Loucy (cell line): ENCODE results near the gene CHCT1.

ENCODE experiments used
- H2AFZ ChIP-seq: fragments of 200-600 bp; sonication (generic); 2 replicates; pipeline ENCODE4 v1.6.0; 2016; ENCODE audit warnings: antibody characterized with exemption, mild to moderate bottlenecking, low read length, moderate library complexity
- H3F3A ChIP-seq: fragments of 200-600 bp; 2 replicates; pipeline ENCODE4 v1.6.0; 2016; ENCODE audit warnings: antibody characterized with exemption, low read depth, mild to moderate bottlenecking
- H3K27me3 ChIP-seq: fragments of 200-600 bp; sonication (generic); 2 replicates; pipeline ENCODE4 v1.6.1; 2014; ENCODE audit warnings: low read length, mild to moderate bottlenecking; ENCODE audit not compliant: insufficient read depth, poor library complexity, severe bottlenecking
- H3K36me3 ChIP-seq: fragments of 200-600 bp; sonication (generic); 2 replicates; pipeline ENCODE4 v1.6.1; 2016; ENCODE audit warnings: low read length; ENCODE audit not compliant: insufficient read depth
- H3K4me1 ChIP-seq: fragments of 200-600 bp; sonication (generic); 2 replicates; pipeline ENCODE4 v1.5.1; 2014; ENCODE audit warnings: low read length, mild to moderate bottlenecking; ENCODE audit not compliant: insufficient read depth, poor library complexity, severe bottlenecking
- H3K4me2 ChIP-seq: fragments of 200-600 bp; sonication (generic); 2 replicates; pipeline ENCODE4 v1.6.0; 2014; ENCODE audit warnings: antibody characterized with exemption, low read length, low read depth, mild to moderate bottlenecking; ENCODE audit not compliant: poor library complexity, severe bottlenecking
- H3K4me3 ChIP-seq: fragments of 200-600 bp; sonication (generic); 2 replicates; pipeline ENCODE4 v1.5.1; 2014; ENCODE audit warnings: low read length, mild to moderate bottlenecking, mixed read lengths; ENCODE audit not compliant: poor library complexity, severe bottlenecking
- H3K79me2 ChIP-seq: fragments of 200-600 bp; sonication (generic); 2 replicates; pipeline ENCODE4 v1.6.1; 2014; ENCODE audit warnings: low read length; ENCODE audit not compliant: insufficient read depth
- H3K9ac ChIP-seq: fragments of 200-600 bp; sonication (generic); 2 replicates; pipeline ENCODE4 v1.6.0; 2014; ENCODE audit warnings: mild to moderate bottlenecking, low read depth, low read length, moderate library complexity; ENCODE audit not compliant: poor library complexity, severe bottlenecking
- H3K9me2 ChIP-seq: fragments of 200-600 bp; sonication (generic); replicated peaks from 2 replicates; pipeline ENCODE4 v1.6.1; 2016; ENCODE audit warnings: low read depth, low read length, mixed read lengths
- H3K9me3 ChIP-seq: fragments of 200-600 bp; sonication (generic); 2 replicates; pipeline ENCODE4 v1.6.1; 2014; ENCODE audit warnings: mild to moderate bottlenecking, antibody characterized with exemption, low read length, low read depth; ENCODE audit not compliant: insufficient read depth
- H4K20me1 ChIP-seq: fragments of 200-600 bp; sonication (generic); 2 replicates; pipeline ENCODE4 v1.6.0; 2014; ENCODE audit warnings: antibody characterized with exemption, low read length, mild to moderate bottlenecking; ENCODE audit not compliant: insufficient read depth, poor library complexity, severe bottlenecking
- EZH2phosphoT487 ChIP-seq: fragments of 200-600 bp; IDR thresholded peaks from 2 replicates; pipeline ENCODE4 v1.6.1; 2018; ENCODE audit warnings: antibody characterized with exemption, mild to moderate bottlenecking, moderate library complexity, borderline replicate concordance
- TF ChIP-seq, protein P1 (sequence below): fragments of 200-600 bp; sonication (generic); conservative IDR thresholded peaks from 2 replicates; pipeline ENCODE4 v1.5.1; 2014; ENCODE audit warnings: mild to moderate bottlenecking, antibody characterized with exemption, low read length

CHCT1 gene

DNA sequence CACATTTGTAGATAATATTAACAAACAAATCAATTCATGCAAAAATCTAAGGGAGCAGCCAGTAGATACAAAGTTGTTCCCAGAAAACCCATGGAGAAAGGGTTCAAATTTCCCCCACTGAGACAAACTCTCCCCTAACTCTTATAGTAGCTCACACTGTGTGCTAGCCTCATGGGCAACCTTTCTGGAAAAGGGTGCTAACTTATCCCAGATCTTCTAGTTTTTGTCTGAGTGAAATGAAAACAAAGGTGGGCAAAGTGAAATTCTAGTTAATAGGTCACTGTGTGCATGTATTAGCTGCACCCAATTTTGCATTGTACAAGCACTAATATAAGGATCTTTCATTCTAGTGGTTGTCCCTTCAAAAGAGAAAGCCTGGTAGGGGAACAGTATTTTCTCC lies 20.5 kb upstream of the CHCT1 start:
- H3F3A ChIP-seq, result no peaks in the 10 kb centered on the region
- no peak overlapping the region for H3K9ac ChIP-seq
- H2AFZ ChIP-seq, result peak overlapping the region; percentile 63; the same call in 1 of the 2 replicates
- H3K79me2 ChIP-seq, result no peaks in the 10 kb centered on the region
- no peaks in the 10 kb centered on the region for H4K20me1 ChIP-seq
- TF ChIP-seq EZH2phosphoT487, result no peak
- TF ChIP-seq, protein P1, sequence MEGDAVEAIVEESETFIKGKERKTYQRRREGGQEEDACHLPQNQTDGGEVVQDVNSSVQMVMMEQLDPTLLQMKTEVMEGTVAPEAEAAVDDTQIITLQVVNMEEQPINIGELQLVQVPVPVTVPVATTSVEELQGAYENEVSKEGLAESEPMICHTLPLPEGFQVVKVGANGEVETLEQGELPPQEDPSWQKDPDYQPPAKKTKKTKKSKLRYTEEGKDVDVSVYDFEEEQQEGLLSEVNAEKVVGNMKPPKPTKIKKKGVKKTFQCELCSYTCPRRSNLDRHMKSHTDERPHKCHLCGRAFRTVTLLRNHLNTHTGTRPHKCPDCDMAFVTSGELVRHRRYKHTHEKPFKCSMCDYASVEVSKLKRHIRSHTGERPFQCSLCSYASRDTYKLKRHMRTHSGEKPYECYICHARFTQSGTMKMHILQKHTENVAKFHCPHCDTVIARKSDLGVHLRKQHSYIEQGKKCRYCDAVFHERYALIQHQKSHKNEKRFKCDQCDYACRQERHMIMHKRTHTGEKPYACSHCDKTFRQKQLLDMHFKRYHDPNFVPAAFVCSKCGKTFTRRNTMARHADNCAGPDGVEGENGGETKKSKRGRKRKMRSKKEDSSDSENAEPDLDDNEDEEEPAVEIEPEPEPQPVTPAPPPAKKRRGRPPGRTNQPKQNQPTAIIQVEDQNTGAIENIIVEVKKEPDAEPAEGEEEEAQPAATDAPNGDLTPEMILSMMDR, result no peak
- no peaks in the 10 kb centered on the region for H3K27me3 ChIP-seq
- peaks cover 11% of the 10 kb centered on the region for H3K4me1 ChIP-seq
- H3K4me3 ChIP-seq, result no peak overlapping the region
- no peaks in the 10 kb centered on the region for H3K9me3 ChIP-seq
- no peak overlapping the region for H3K4me2 ChIP-seq
- H3K36me3 ChIP-seq, result no peaks in the 10 kb centered on the region
- H3K9me2 ChIP-seq, result no peaks in the 10 kb centered on the region

DNA sequence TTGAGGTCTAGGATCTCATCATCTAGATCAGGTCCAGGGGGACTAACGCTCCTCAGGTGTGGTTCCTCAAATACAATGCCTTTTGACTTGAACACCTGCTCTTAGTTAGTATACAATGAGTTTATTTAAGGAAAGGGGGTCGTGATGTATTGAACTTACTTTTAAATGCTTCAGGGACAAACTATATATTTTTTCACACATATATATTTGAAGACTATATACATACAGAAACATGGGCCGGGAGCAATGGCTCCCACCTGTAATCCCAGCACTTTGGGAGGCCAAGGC lies 18.8 kb upstream of the CHCT1 start:
- H3K9ac ChIP-seq, result no peak overlapping the region
- H3K4me2 ChIP-seq, result no peak overlapping the region
- H3F3A ChIP-seq, result no peaks in the 10 kb centered on the region
- TF ChIP-seq, protein P1, result no peak
- TF ChIP-seq EZH2phosphoT487, result no peak
- no peaks in the 10 kb centered on the region for H3K79me2 ChIP-seq
- H3K4me1 ChIP-seq, result peaks cover 1% of the 10 kb centered on the region
- no peak overlapping the region for H3K4me3 ChIP-seq
- H3K9me2 ChIP-seq, result no peaks in the 10 kb centered on the region
- no peaks in the 10 kb centered on the region for H3K9me3 ChIP-seq
- H3K36me3 ChIP-seq, result no peaks in the 10 kb centered on the region
- no peaks in the 10 kb centered on the region for H4K20me1 ChIP-seq
- no peak overlapping the region for H2AFZ ChIP-seq
- H3K27me3 ChIP-seq, result no peaks in the 10 kb centered on the region

DNA sequence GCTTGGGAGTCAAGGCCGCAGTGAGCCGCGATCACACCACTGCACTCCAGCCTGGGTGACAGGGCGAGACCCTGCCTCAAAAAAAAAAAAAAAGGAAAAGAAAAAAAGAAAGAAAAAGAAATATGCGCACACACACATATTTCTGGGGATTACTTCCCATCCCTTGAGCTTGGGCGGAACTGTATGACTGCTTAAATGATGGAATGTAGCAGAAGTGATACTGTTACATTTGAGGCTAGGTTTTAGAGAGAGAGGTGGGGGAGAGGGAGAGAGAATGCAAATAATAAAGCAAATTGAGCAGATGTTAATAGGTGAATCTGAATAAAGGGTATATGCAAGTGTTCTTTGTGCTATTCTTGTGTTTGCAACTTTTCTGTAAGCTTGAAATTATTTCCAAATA lies 18.3 kb upstream of the CHCT1 start:
- Histone ChIP-seq H3K4me1 (no peaks in the 10 kb centered on the region), H2AFZ (no peak overlapping the region), H3K27me3 (no peaks in the 10 kb centered on the region), H4K20me1 (no peaks in the 10 kb centered on the region), H3K36me3 (no peaks in the 10 kb centered on the region), H3K9me3 (no peaks in the 10 kb centered on the region), H3K9ac (no peak overlapping the region), H3K79me2 (no peaks in the 10 kb centered on the region), H3K4me3 (no peak overlapping the region), H3F3A (no peaks in the 10 kb centered on the region), H3K4me2 (no peak overlapping the region), H3K9me2 (no peaks in the 10 kb centered on the region)
- TF ChIP-seq EZH2phosphoT487, result no peak
- TF ChIP-seq, protein P1, result no peak
